ENCODE data around the gene THRA.
"Not testable (repeated sequence)": the region's sequence is repeated elsewhere in the genome, so short reads cannot be mapped to it uniquely, and the experiment has no call there.

The THRA gene

GRCh38 chr17:40113110-40113906 is 50.5 kb downstream of the THRA start:
- peak; percentile 97 for DNase-seq (ENCODE audit: low spot score)

DNA sequence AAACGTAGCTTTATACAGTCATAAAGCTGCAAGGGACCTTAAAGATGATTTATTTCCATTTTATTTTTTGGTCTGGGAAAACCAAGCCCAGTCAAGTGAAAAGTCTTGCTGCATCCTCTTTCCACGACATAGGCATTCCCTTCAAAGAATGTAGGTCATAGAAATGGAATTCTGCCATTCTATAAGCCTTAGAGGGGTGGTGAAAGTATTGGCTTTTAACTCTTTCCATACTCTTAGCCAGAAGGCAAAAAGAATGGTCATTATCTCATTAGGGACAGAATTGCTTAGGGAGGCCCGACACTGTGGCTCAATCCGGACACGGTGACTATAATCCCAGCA is 51.1 kb downstream of the THRA start:
- peak; percentile 53 for DNase-seq (ENCODE audit: low spot score)

GRCh38 chr17:40115101-40115436 is 52.3 kb downstream of the THRA start:
- no peak for DNase-seq (ENCODE audit: low spot score)

- DNase-seq (ENCODE audit: low spot score): peak; percentile 81
These were observed 58.7 kb downstream of the THRA start, which contains the start of gene MSL1 for GRCh38 chr17:40121181-40122135. Gene MSL1, plus strand, starts transcription at chr17:40121971. Its CDS starts 642 bp downstream, at chr17:40122613.

GRCh38 chr17:40122136-40122998 is 59.6 kb downstream of the THRA start:
- DNase-seq (ENCODE audit: low spot score): no peak

DNA sequence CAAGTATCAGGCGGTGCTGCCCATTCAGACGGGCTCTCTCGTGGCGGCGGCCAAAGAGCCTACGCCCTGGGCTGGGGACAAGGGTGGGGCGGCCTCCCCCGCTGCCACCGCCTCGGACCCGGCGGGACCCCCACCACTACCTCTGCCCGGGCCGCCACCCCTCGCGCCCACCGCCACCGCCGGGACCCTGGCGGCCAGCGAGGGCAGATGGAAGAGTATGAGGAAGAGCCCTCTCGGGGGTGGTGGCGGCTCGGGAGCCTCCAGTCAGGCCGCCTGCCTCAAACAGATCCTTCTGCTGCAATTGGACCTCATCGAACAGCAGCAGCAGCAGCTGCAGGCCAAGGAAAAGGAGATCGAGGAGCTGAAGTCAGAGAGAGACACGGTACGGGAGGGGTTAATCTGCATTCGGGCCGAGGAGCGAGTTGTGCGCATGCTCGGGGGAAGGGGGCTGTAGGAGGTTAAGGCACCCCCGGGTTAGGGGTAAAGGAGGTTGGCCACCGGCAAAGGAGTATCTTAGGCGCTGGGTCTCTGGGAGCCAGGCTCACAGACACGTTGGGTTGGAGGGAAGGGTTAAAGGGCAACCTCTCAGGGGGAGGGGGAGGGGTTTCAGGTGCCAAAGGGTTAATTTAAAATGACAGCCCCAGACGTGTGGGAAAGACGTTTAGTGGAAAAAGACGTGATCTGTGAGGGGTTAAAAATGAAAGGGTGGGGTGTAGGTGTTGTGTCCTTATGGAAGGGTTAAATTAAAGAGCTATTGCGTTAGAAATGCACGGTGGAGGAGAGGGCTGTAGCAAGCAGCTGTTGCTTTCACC is 60.4 kb downstream of the THRA start:
- peak; percentile 65 for DNase-seq (ENCODE audit: low spot score)

- no peak for DNase-seq (ENCODE audit: low spot score)
These were observed 61.0 kb downstream of the THRA start for GRCh38 chr17:40123811-40124114.

- no peak for DNase-seq (ENCODE audit: low spot score)
These were observed 61.7 kb downstream of the THRA start for GRCh38 chr17:40124279-40125141.

- no peak for DNase-seq (ENCODE audit: low spot score)
These were observed 66.7 kb downstream of the THRA start for GRCh38 chr17:40129498-40129897.

DNA sequence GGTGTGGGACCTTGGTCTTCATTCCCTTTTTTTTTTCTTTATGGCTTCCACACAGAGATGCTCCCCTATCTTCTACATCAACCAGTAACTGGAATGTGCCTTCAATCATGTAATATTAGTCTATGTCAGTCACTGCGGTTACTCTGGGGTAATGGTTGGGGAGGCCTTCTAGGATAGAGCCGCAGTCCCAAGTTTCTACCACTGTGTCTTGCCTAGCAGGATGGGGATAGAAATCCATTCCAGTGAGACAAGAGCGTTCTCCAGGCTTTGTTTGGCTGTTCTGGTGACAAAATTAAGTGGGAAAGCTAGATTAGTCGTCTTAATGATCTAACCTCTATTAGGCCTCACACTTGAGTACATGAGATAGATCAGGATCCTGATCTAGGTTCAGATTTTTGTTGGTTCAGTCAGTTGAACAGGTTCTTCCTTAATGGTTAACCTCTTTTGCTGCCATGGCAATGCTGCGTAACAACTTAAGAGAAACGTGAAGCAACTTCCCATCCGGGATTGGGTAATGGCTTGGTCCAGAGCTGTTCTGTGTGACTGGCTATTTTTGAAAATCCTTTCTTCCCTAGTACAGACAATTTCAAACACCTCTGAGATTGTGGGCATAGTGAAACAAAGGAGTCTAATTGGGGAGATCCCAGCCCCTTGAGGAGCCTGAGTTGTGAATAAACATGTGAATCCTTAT is 67.7 kb downstream of the THRA start:
- DNase-seq (ENCODE audit: low spot score): no peak

- no peak for DNase-seq (ENCODE audit: low spot score)
These were observed 71.4 kb downstream of the THRA start for GRCh38 chr17:40134184-40134583.

DNA sequence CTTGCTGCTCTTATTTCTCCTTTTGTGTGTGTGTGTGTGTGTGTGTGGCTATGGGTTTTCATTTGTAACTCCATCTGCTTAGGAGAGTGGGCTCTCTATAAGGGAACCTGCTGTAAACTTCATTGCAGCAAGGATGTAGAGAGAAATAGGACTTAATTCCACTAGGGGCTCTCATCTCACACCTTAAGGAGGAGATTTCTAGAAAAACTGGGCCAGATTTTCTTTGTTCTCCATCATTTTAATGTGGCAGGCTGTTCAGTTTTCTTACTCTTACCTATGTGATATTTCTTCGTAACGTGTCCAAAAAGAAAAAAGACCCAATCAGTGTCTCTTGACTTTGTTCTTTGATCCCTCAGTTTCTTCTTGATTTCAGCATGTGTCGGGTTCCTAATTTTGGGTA is 73.1 kb downstream of the THRA start:
- DNase-seq (ENCODE audit: low spot score): no peak

- no peak for DNase-seq (ENCODE audit: low spot score)
These were observed 76.8 kb downstream of the THRA start for GRCh38 chr17:40139566-40140058.

- not testable (repeated sequence) for DNase-seq (ENCODE audit: low spot score)
These were observed 80.4 kb downstream of the THRA start for GRCh38 chr17:40143166-40143565.
